GM12878 (cell line): ENCODE measurements around the gene C1QTNF1. TPM values are rescaled to one million over a fixed set of nuclear protein-coding genes. Genes with fewer than 3 reads are reported as not detected.

Source experiments
- ATAC-seq: fragments of 200-7000 bp; cut with Tn5 transposase; 3 replicates; pipeline ENCODE4 v1.9.1; 2020; ENCODE audit warnings: mild to moderate bottlenecking, moderate library complexity
- BruUV-seq: library from RNA; stranded (reverse); fragments of 400-500 nt; replicated peaks from 2 replicates; lab custom pipeline; 2021; lab: Mats Ljungman, UMichigan
- CTCF ChIA-PET: fragments of 300-600 bp; sonication (Branson Sonifier 250); formaldehyde crosslinking; extraction: SDS; loops from one replicate; lab custom pipeline; 2021; ENCODE audit warnings: inconsistent platforms; lab: Yijun Ruan, JAX
- POLR2A ChIA-PET: fragments of 350-600 bp; formaldehyde crosslinking; extraction: SDS; loops from one replicate; lab custom pipeline; 2021; ENCODE audit warnings: inconsistent platforms; lab: Charles Lee
- RAD21 ChIA-PET: fragments of 300-600 bp; sonication (Branson Sonifier 250); formaldehyde crosslinking; loops from one replicate; lab custom pipeline; 2023; ENCODE audit warnings: antibody characterized with exemption; ENCODE audit not compliant: unreplicated experiment; lab: Charles Lee
- SMC1A ChIA-PET: fragments of 300-600 bp; sonication (Branson Sonifier 250); formaldehyde crosslinking; loops from one replicate; lab custom pipeline; 2023; ENCODE audit not compliant: unreplicated experiment, uncharacterized antibody; lab: Charles Lee
- DNase-seq: peaks from one replicate; pipeline ENCODE4 v3.0.0-alpha.2; 2011; ENCODE audit warnings: low read depth, low spot score
- FAIRE-seq: peaks from 3 replicates; lab custom pipeline; 2011; peaks lifted over from hg19 to GRCh38; lab: Jason Lieb, UNC
- H2AFZ ChIP-seq: 2 replicates; pipeline ENCODE4 v1.6.0; 2011; ENCODE audit warnings: low read depth, low read length, control low read depth; ENCODE audit not compliant: control insufficient read depth
- H3K27ac ChIP-seq: 2 replicates; pipeline ENCODE4 v1.5.1; 2011; ENCODE audit warnings: control low read depth; ENCODE audit not compliant: control insufficient read depth, insufficient read depth
- H3K27me3 ChIP-seq, 2 experiments: replicated peaks in 1 of 2; 2 replicates each; pipeline versions ENCODE4 v1.6.0 to v1.6.1; 2011; ENCODE audit warnings: low read length in 1 of 2; ENCODE audit not compliant: control insufficient read depth in 2 of 2, insufficient read depth in 2 of 2
- H3K36me3 ChIP-seq, 2 experiments: 2 replicates each; pipeline ENCODE4 v1.5.1; 2011; ENCODE audit warnings: low read length in 1 of 2; ENCODE audit not compliant: control insufficient read depth in 2 of 2, insufficient read depth in 2 of 2
- H3K4me1 ChIP-seq: 2 replicates; pipeline ENCODE4 v1.6.1; 2011; ENCODE audit warnings: mild to moderate bottlenecking, low read length, moderate library complexity, mixed read lengths; ENCODE audit not compliant: control insufficient read depth, insufficient read depth
- H3K4me2 ChIP-seq: 2 replicates; pipeline ENCODE4 v1.6.0; 2011; ENCODE audit warnings: control low read depth; ENCODE audit not compliant: control insufficient read depth, insufficient read depth
- H3K4me3 ChIP-seq: fragments of 200-600 bp; sonication (generic); 2 replicates; pipeline ENCODE4 v1.5.1; 2016
- H3K79me2 ChIP-seq: 2 replicates; pipeline ENCODE4 v1.6.0; 2011; ENCODE audit warnings: low read length; ENCODE audit not compliant: control insufficient read depth, insufficient read depth
- H3K9ac ChIP-seq: 2 replicates; pipeline ENCODE4 v1.8.0; 2011; ENCODE audit warnings: low read length, control low read depth, mixed read lengths; ENCODE audit not compliant: control insufficient read depth, insufficient read depth
- H3K9me3 ChIP-seq: replicated peaks from 3 replicates; pipeline ENCODE4 v1.5.1; 2011; ENCODE audit warnings: mild to moderate bottlenecking, low read length; ENCODE audit not compliant: control insufficient read depth, insufficient read depth
- H4K20me1 ChIP-seq: 2 replicates; pipeline ENCODE4 v1.6.0; 2011; ENCODE audit not compliant: control insufficient read depth, insufficient read depth
- BHLHE40 ChIP-seq, 2 experiments: fragments of 450-650 bp in 1 of 2; IDR thresholded peaks; 2 replicates each; pipeline ENCODE4 v1.6.1; 2011 to 2017; ENCODE audit warnings: low read depth in 2 of 2, borderline replicate concordance in 1 of 2, improper control_type of control experiment in 1 of 2, low read length in 1 of 2, mild to moderate bottlenecking in 1 of 2
- CHD1 ChIP-seq: IDR thresholded peaks from 2 replicates; pipeline ENCODE4 v1.6.1; 2012; ENCODE audit warnings: low read depth, low read length, improper control_type of control experiment
- CTCF ChIP-seq, 3 experiments: IDR thresholded peaks in 2 of 3; conservative IDR thresholded peaks in 1 of 3; 2 replicates each; pipeline ENCODE4 v1.5.1; 2011; ENCODE audit warnings: low read depth in 3 of 3, low read length in 3 of 3, mild to moderate bottlenecking in 3 of 3, control low read depth in 2 of 3, moderate library complexity in 2 of 3, inconsistent platforms in 1 of 3, mixed read lengths in 1 of 3; ENCODE audit not compliant: control insufficient read depth in 2 of 3, insufficient read depth in 1 of 3; ENCODE audit errors: extremely low read depth in 1 of 3
- HDAC6 ChIP-seq: fragments of 200-600 bp; sonication (generic); IDR thresholded peaks from one replicate; pipeline ENCODE4 v1.8.0; 2017; ENCODE audit warnings: antibody characterized with exemption; ENCODE audit not compliant: unreplicated experiment
- IKZF1 ChIP-seq: fragments of 450-650 bp; conservative IDR thresholded peaks from 2 replicates; pipeline ENCODE4 v1.6.1; 2017; ENCODE audit warnings: antibody characterized with exemption, mild to moderate bottlenecking
- JUNB ChIP-seq: IDR thresholded peaks from 2 replicates; pipeline ENCODE4 v1.6.1; 2016; ENCODE audit warnings: antibody characterized with exemption, mild to moderate bottlenecking
- JUND ChIP-seq: IDR thresholded peaks from 2 replicates; pipeline ENCODE4 v1.6.1; 2012; ENCODE audit warnings: low read depth, mild to moderate bottlenecking, low read length, improper control_type of control experiment, moderate library complexity
- KAT2A ChIP-seq: conservative IDR thresholded peaks from 2 replicates; pipeline ENCODE4 v1.6.1; 2011; ENCODE audit warnings: low read depth, low read length; ENCODE audit not compliant: control insufficient read depth
- MTA3 ChIP-seq: IDR thresholded peaks from 2 replicates; pipeline ENCODE4 v1.6.1; 2012; ENCODE audit warnings: low read length, inconsistent platforms, borderline replicate concordance
- MXI1 ChIP-seq: fragments of 150-350 bp; IDR thresholded peaks from 2 replicates; pipeline ENCODE4 v1.6.1; 2011; ENCODE audit warnings: low read depth, mild to moderate bottlenecking, inconsistent platforms, low read length, improper control_type of control experiment
- NR2F1 ChIP-seq: fragments of 450-650 bp; conservative IDR thresholded peaks from 2 replicates; pipeline ENCODE4 v1.6.1; 2017; ENCODE audit warnings: mild to moderate bottlenecking
- POLR2A ChIP-seq: IDR thresholded peaks from 2 replicates; pipeline ENCODE4 v1.6.1; 2011; ENCODE audit warnings: low read depth, mild to moderate bottlenecking, low read length
- POLR2AphosphoS5 ChIP-seq: IDR thresholded peaks from 2 replicates; pipeline ENCODE4 v1.6.1; 2011; ENCODE audit warnings: mild to moderate bottlenecking, low read length, inconsistent platforms
- POU2F2 ChIP-seq: IDR thresholded peaks from 3 replicates; pipeline ENCODE4 v1.6.1; 2011; ENCODE audit warnings: low read depth, mild to moderate bottlenecking, low read length, borderline replicate concordance
- RAD21 ChIP-seq: IDR thresholded peaks from 2 replicates; pipeline ENCODE4 v1.6.1; 2011; ENCODE audit warnings: mild to moderate bottlenecking, low read depth, low read length, moderate library complexity; ENCODE audit not compliant: insufficient read depth
- RAD51 ChIP-seq: fragments of 450-650 bp; IDR thresholded peaks from 2 replicates; pipeline ENCODE4 v1.6.1; 2016; ENCODE audit warnings: moderate library complexity, mild to moderate bottlenecking, inconsistent platforms
- SIN3A ChIP-seq: IDR thresholded peaks from 2 replicates; pipeline ENCODE4 v1.6.1; 2012; ENCODE audit warnings: low read depth, low read length, improper control_type of control experiment
- TCF3 ChIP-seq: IDR thresholded peaks from 2 replicates; pipeline ENCODE4 v1.6.1; 2012; ENCODE audit warnings: low read depth, mild to moderate bottlenecking, low read length, borderline replicate concordance; ENCODE audit not compliant: insufficient read depth
- ZBTB40 ChIP-seq: fragments of 450-650 bp; IDR thresholded peaks from 2 replicates; pipeline ENCODE4 v1.6.1; 2016; ENCODE audit warnings: mild to moderate bottlenecking, moderate library complexity, borderline replicate concordance
- WGBS: methylation state at CpG from one replicate; pipeline ENCODE4 v1.1.6; 2016; ENCODE audit warnings: low lambda C conversion rate; ENCODE audit not compliant: insufficient replicate concordance, insufficient coverage; ENCODE audit errors: missing lambda C conversion rate; 5-methylcytosine and 5-hydroxymethylcytosine counted together
- in situ Hi-C: fragments of 300-500 bp; cut with MboI; formaldehyde crosslinking; loops from 9 replicates; pipeline ENCODE4 v1.14.3; 2018; ENCODE audit warnings: mixed read lengths
- intact Hi-C: fragments of 100-400 bp; cut with micrococcal nuclease; formaldehyde crosslinking; loops from one replicate; pipeline ENCODE4 v1.14.2; 2022; ENCODE audit not compliant: unreplicated experiment
- polyA plus RNA-seq, 11 experiments: library from polyadenylated mRNA; depleted of rRNA in 4 of 11; unstranded in 6 of 11; stranded (reverse) in 5 of 11; fragments of >200 nt; fragmentation: Nextera tagmentation in 4 of 11; fragmentation: Illumina TruSeq in 1 of 11; extraction: Ambion mirVana in 4 of 11; extraction: Trizol in 1 of 11; gene quantifications; 1 replicate in 1 of 11; 2 replicates in 10 of 11; pipeline versions ENCODE4 v1.2.1 to v1.2.3, GENCODE V29; 2011 to 2016; ENCODE audit warnings: inconsistent platforms in 2 of 11, missing spikeins in 2 of 11, low read depth in 1 of 11
- total RNA-seq, 4 experiments: library from RNA; depleted of rRNA in 3 of 4; stranded (reverse); fragments of >200 nt in 3 of 4; fragmentation: Illumina TruSeq in 1 of 4; extraction: Trizol in 1 of 4; gene quantifications; 2 replicates each; pipeline versions ENCODE4 v1.2.1 to v1.2.3, GENCODE V29; 2013 to 2021

The C1QTNF1 gene
- total and polyA plus RNA-seq, 10 of the 15 experiments (the other 5 are each of a cell fraction or from before 2014, with no cell fraction given): 0.05 to 1.1 (median 0.15) TPM; not detected in 4

DNA sequence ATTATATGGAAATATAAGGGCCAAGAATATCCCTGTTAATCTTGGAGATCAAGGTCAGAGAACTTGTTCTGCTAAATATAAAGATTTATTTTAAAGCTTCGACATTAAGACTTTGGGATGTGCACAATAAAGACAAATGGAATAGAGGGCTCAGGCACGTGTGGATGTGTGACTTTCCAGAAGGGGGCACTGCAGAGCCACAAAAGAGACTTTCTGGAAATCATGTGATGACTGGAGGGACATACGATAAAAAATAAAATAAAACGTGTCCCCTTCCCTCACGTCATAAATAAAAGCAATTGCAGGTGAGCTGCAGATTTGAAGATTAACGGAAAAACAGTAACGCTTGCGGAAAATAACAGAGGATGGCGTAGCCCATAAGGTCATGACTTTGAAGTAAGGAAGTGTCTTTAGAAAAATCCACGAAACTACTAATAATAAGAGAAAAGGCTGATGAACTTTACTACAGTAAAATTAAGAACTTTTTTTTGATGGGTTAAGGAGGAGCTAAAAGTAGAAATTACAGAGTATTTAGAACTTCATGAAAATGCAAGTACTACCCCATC lies 41.2 kb downstream of the C1QTNF1 start:
- ChIA-PET SMC1A (interaction anchor here (1.4 kb wide), 1 partner anchor 17 kb away, joined by 4 read pairs; no protein-coding TSS in a partner anchor), POLR2A (no interaction called here), CTCF (interaction anchor here (1.0 to 2.7 kb wide), 7 partner anchors 17 to 547 kb away, joined by 3 to 12 read pairs (median 4); no protein-coding TSS in a partner anchor), RAD21 (no interaction called here)
- whole genome bisulfite sequencing: 48% methylated on average over 10 of the region's 10 CpGs
- no peak overlapping the region for H2AFZ ChIP-seq
- ATAC-seq: peak; percentile 51; the same call in 1 of the 3 replicates
- H3K4me2 ChIP-seq: no peak overlapping the region
- no peaks in the 10 kb centered on the region for H3K4me1 ChIP-seq
- no peak for FAIRE-seq
- H3K36me3 ChIP-seq: no peaks in the 10 kb centered on the region
- no peak overlapping the region for H3K27ac ChIP-seq
- BruUV-seq: no TSS peak
- no peak overlapping the region for H3K9ac ChIP-seq
- H3K79me2 ChIP-seq: no peaks in the 10 kb centered on the region
- in situ Hi-C loops (no loop called here), intact Hi-C loops (no loop called here)
- no peak overlapping the region for H3K4me3 ChIP-seq
- no peak for DNase-seq
- TF ChIP-seq NR2F1: no peak
- TF ChIP-seq POU2F2: no peak
- no peak for TF ChIP-seq JUNB
- peak; percentile 24 to 46; a peak in 1 of 4 replicates for TF ChIP-seq BHLHE40 (IDR thresholded peaks at IDR 0.05; ENCODE audit: borderline replicate concordance in 1 of 2, low read depth in 2 of 2, low read length in 1 of 2)
- TF ChIP-seq IKZF1: no peak
- no peak for TF ChIP-seq MTA3
- TF ChIP-seq RAD21: peak; percentile 38; the same call in 1 of the 2 replicates
- TF ChIP-seq ZBTB40: no peak
- peak; percentile 57; the same call in 1 of the 2 replicates for TF ChIP-seq RAD51
- no peak for TF ChIP-seq MXI1
- TF ChIP-seq SIN3A: no peak
- no peak for TF ChIP-seq TCF3
- no peak for TF ChIP-seq POLR2AphosphoS5
- no peak for TF ChIP-seq HDAC6
- peak; percentile 46 to 51 (median 47); a peak in 5 of 6 replicates for TF ChIP-seq CTCF (IDR thresholded peaks at IDR 0.05 in 2 of 3, conservative IDR thresholded peaks at IDR 0.05 in 1 of 3; ENCODE audit: control insufficient read depth in 2 of 3, extremely low read depth in 1 of 3, insufficient read depth in 1 of 3, low read depth in 3 of 3, low read length in 3 of 3)
- TF ChIP-seq CHD1: no peak
- no peak for TF ChIP-seq POLR2A
- TF ChIP-seq KAT2A: no peak
- no peak for TF ChIP-seq JUND
- no peaks in the 10 kb centered on the region for H3K9me3 ChIP-seq
- no peaks in the 10 kb centered on the region for H3K27me3 ChIP-seq
- no peaks in the 10 kb centered on the region for H4K20me1 ChIP-seq
